Renal cortical epithelial cell (primary cell): ENCODE measurements around the gene VIPR2. TPM values are rescaled to one million over a fixed set of nuclear protein-coding genes. Genes with fewer than 3 reads are reported as not detected.
A peak's percentile ranks its signal among the peaks of the same experiment; 100 is the strongest.

Source experiments
- DNase-seq: peaks from one replicate; pipeline ENCODE4 v3.0.0-alpha.2; 2011; ENCODE audit warnings: low read depth
- total RNA-seq: library from RNA; depleted of rRNA; stranded (reverse); fragments of >200 nt; gene quantifications from 2 replicates; pipeline ENCODE4 v1.2.3, GENCODE V29; 2014

Gene VIPR2
- total RNA-seq, 1 donor from 2014 or later: 0.10 TPM

- DNase-seq: no peak
These were observed 118.2 kb downstream of the VIPR2 start for GRCh38 chr7:159026271-159027055.

GRCh38 chr7:159025161-159025779 lies 119.4 kb downstream of the VIPR2 start:
- DNase-seq: no peak

GRCh38 chr7:159024280-159024951 lies 120.3 kb downstream of the VIPR2 start:
- DNase-seq: no peak

- DNase-seq: no peak
These were observed 120.9 kb downstream of the VIPR2 start for GRCh38 chr7:159023746-159024145.

- no peak for DNase-seq
These were observed 121.5 kb downstream of the VIPR2 start for GRCh38 chr7:159023206-159023605.

GRCh38 chr7:159022238-159022993 lies 122.3 kb downstream of the VIPR2 start:
- DNase-seq: peak; percentile 15

- DNase-seq: no peak
These were observed 123.7 kb downstream of the VIPR2 start for GRCh38 chr7:159020987-159021386.

GRCh38 chr7:159019111-159019510 lies 125.6 kb downstream of the VIPR2 start:
- DNase-seq: peak; percentile 27

GRCh38 chr7:159017741-159018140 lies 126.9 kb downstream of the VIPR2 start:
- DNase-seq: no peak

GRCh38 chr7:159017210-159017609 lies 127.5 kb downstream of the VIPR2 start:
- no peak for DNase-seq

GRCh38 chr7:159016591-159016990 lies 128.1 kb downstream of the VIPR2 start:
- no peak for DNase-seq

- peak; percentile 61 for DNase-seq
These were observed 128.9 kb downstream of the VIPR2 start for GRCh38 chr7:159015454-159016410.

GRCh38 chr7:159015081-159015453 lies 129.6 kb downstream of the VIPR2 start:
- no peak for DNase-seq

GRCh38 chr7:159014297-159015062 lies 130.2 kb downstream of the VIPR2 start:
- no peak for DNase-seq

GRCh38 chr7:159013825-159014289 lies 130.8 kb downstream of the VIPR2 start:
- no peak for DNase-seq

GRCh38 chr7:159013181-159013690 lies 131.4 kb downstream of the VIPR2 start:
- no peak for DNase-seq

GRCh38 chr7:159012353-159013069 lies 132.2 kb downstream of the VIPR2 start:
- DNase-seq: peak; percentile 7

GRCh38 chr7:159011722-159012022 lies 133.0 kb downstream of the VIPR2 start:
- DNase-seq: no peak
